IMR-90 (cell line): Measurements from ENCODE around the gene ABCA4. TPM values are rescaled to one million over a fixed set of nuclear protein-coding genes. Genes with fewer than 3 reads are reported as not detected.

Experiments used
- ATAC-seq: fragments of 200-7000 bp; cut with Tn5 transposase; 2 replicates; pipeline ENCODE4 v1.9.1; 2020; ENCODE audit warnings: low read depth, mild to moderate bottlenecking, moderate library complexity
- BruUV-seq: library from RNA; stranded (reverse); fragments of 400-500 nt; replicated peaks from 2 replicates; lab custom pipeline; 2021; lab: Mats Ljungman, UMichigan
- CTCF ChIA-PET: fragments of 300-600 bp; formaldehyde crosslinking; extraction: SDS; loops from one replicate; lab custom pipeline; 2021; ENCODE audit warnings: antibody characterized with exemption; lab: Yijun Ruan, JAX
- POLR2A ChIA-PET: fragments of 300-600 bp; sonication (Branson Sonifier 250); formaldehyde crosslinking; loops from one replicate; lab custom pipeline; 2022; ENCODE audit warnings: antibody characterized with exemption; ENCODE audit not compliant: unreplicated experiment; lab: Charles Lee
- DNase-seq: peaks from one replicate; pipeline ENCODE4 v3.0.0; 2013
- H2AFZ ChIP-seq: replicated peaks from 2 replicates; pipeline ENCODE3; 2013; ENCODE audit warnings: low read length, mild to moderate bottlenecking; ENCODE audit not compliant: poor library complexity
- H2AK5ac ChIP-seq: 2 replicates; pipeline ENCODE4 v1.6.1; 2013; ENCODE audit warnings: low read depth, low read length, inconsistent platforms
- H2AK9ac ChIP-seq: replicated peaks from 2 replicates; pipeline ENCODE3; 2013; ENCODE audit warnings: mild to moderate bottlenecking, low read depth, low read length, moderate library complexity; ENCODE audit not compliant: poor library complexity
- H2BK120ac ChIP-seq: 2 replicates; pipeline ENCODE4 v1.6.1; 2013; ENCODE audit warnings: low read depth, low read length, inconsistent platforms
- H2BK15ac ChIP-seq: 3 replicates; pipeline ENCODE4 v1.6.1; 2013; ENCODE audit warnings: low read depth, low read length, inconsistent platforms
- H2BK20ac ChIP-seq: 2 replicates; pipeline ENCODE4 v1.6.1; 2013; ENCODE audit warnings: low read depth, mild to moderate bottlenecking, inconsistent platforms, low read length, moderate library complexity
- H2BK5ac ChIP-seq: 2 replicates; pipeline ENCODE4 v1.6.1; 2013; ENCODE audit warnings: mild to moderate bottlenecking, low read depth, low read length, inconsistent platforms; ENCODE audit not compliant: poor library complexity, severe bottlenecking
- H3K14ac ChIP-seq: replicated peaks from 2 replicates; pipeline ENCODE4 v1.6.1; 2013; ENCODE audit warnings: low read depth, low read length, inconsistent platforms
- H3K18ac ChIP-seq: 2 replicates; pipeline ENCODE4 v1.6.1; 2013; ENCODE audit warnings: low read depth, low read length, control low read depth
- H3K23ac ChIP-seq: 2 replicates; pipeline ENCODE4 v1.6.1; 2013; ENCODE audit warnings: low read depth, low read length, inconsistent platforms
- H3K27ac ChIP-seq: 2 replicates; pipeline ENCODE4 v1.5.1; 2013; ENCODE audit warnings: mild to moderate bottlenecking, control low read depth, low read length; ENCODE audit not compliant: insufficient read depth
- H3K27me3 ChIP-seq: 2 replicates; pipeline ENCODE4 v1.6.1; 2013; ENCODE audit warnings: low read length; ENCODE audit not compliant: control insufficient read depth, insufficient read depth
- H3K36me3 ChIP-seq: 2 replicates; pipeline ENCODE4 v1.6.1; 2013; ENCODE audit warnings: low read length, mixed read lengths; ENCODE audit not compliant: control insufficient read depth, insufficient read depth
- H3K4ac ChIP-seq: 2 replicates; pipeline ENCODE4 v1.6.1; 2013; ENCODE audit warnings: low read depth, low read length, inconsistent platforms
- H3K4me1 ChIP-seq: 2 replicates; pipeline ENCODE4 v1.6.1; 2013; ENCODE audit warnings: low read length, mixed read lengths; ENCODE audit not compliant: control insufficient read depth, insufficient read depth
- H3K4me2 ChIP-seq: 2 replicates; pipeline ENCODE4 v1.6.1; 2013; ENCODE audit warnings: low read depth, mild to moderate bottlenecking, control low read depth, low read length, moderate library complexity
- H3K4me3 ChIP-seq: 2 replicates; pipeline ENCODE4 v1.5.1; 2013; ENCODE audit warnings: low read depth, mild to moderate bottlenecking, control low read depth, low read length, moderate library complexity; ENCODE audit not compliant: insufficient read depth
- H3K56ac ChIP-seq: 2 replicates; pipeline ENCODE4 v1.6.1; 2013; ENCODE audit warnings: low read length, inconsistent platforms; ENCODE audit not compliant: insufficient read depth; ENCODE audit errors: extremely low read depth
- H3K79me1 ChIP-seq, 2 experiments: 2 replicates each; pipeline ENCODE4 v1.6.1; 2013; ENCODE audit warnings: low read length in 2 of 2, inconsistent platforms in 1 of 2, low read depth in 1 of 2
- H3K9ac ChIP-seq: 2 replicates; pipeline ENCODE4 v1.6.1; 2013; ENCODE audit warnings: low read depth, low read length, control low read depth
- H3K9me1 ChIP-seq: 2 replicates; pipeline ENCODE4 v1.6.1; 2013; ENCODE audit warnings: low read length, inconsistent platforms; ENCODE audit not compliant: insufficient read depth
- H3K9me3 ChIP-seq: 2 replicates; pipeline ENCODE4 v1.6.1; 2013; ENCODE audit warnings: low read length; ENCODE audit not compliant: control insufficient read depth, insufficient read depth
- H4K20me1 ChIP-seq: 2 replicates; pipeline ENCODE4 v1.6.1; 2013; ENCODE audit warnings: low read length, inconsistent platforms; ENCODE audit not compliant: insufficient read depth
- H4K5ac ChIP-seq: 2 replicates; pipeline ENCODE4 v1.6.1; 2013; ENCODE audit warnings: mild to moderate bottlenecking, low read depth, low read length, control low read depth
- H4K8ac ChIP-seq, 2 experiments: 2 replicates each; pipeline ENCODE4 v1.6.1; 2013; ENCODE audit warnings: low read depth in 2 of 2, low read length in 2 of 2, control low read depth in 1 of 2, inconsistent platforms in 1 of 2
- H4K91ac ChIP-seq: 2 replicates; pipeline ENCODE4 v1.6.1; 2013; ENCODE audit warnings: low read depth, low read length, inconsistent platforms; ENCODE audit not compliant: insufficient read depth
- CEBPB ChIP-seq: IDR thresholded peaks from 2 replicates; pipeline ENCODE4 v1.6.1; 2012; ENCODE audit warnings: low read depth, low read length, improper control_type of control experiment
- CTCF ChIP-seq: conservative IDR thresholded peaks from 2 replicates; pipeline ENCODE4 v1.5.1; 2012; ENCODE audit warnings: mild to moderate bottlenecking, low read depth, low read length, improper control_type of control experiment
- FOS ChIP-seq: fragments of 150-350 bp; IDR thresholded peaks from 2 replicates; pipeline ENCODE4 v1.6.1; 2016; ENCODE audit warnings: low read depth, low read length
- MAFK ChIP-seq: IDR thresholded peaks from 2 replicates; pipeline ENCODE4 v1.6.1; 2012; ENCODE audit warnings: low read depth, low read length, improper control_type of control experiment
- MAZ ChIP-seq: IDR thresholded peaks from 2 replicates; pipeline ENCODE4 v1.6.1; 2012; ENCODE audit warnings: low read depth, mild to moderate bottlenecking, low read length, improper control_type of control experiment, moderate library complexity, borderline replicate concordance
- MXI1 ChIP-seq: IDR thresholded peaks from 2 replicates; pipeline ENCODE4 v1.6.1; 2012; ENCODE audit warnings: low read depth, mild to moderate bottlenecking, low read length, moderate library complexity, borderline replicate concordance
- NFE2L2 ChIP-seq: fragments of 150-350 bp; IDR thresholded peaks from 2 replicates; pipeline ENCODE4 v1.6.1; 2016; ENCODE audit warnings: low read depth, mild to moderate bottlenecking, low read length
- POLR2A ChIP-seq: IDR thresholded peaks from 2 replicates; pipeline ENCODE4 v1.6.1; 2012; ENCODE audit warnings: mild to moderate bottlenecking, low read depth, low read length
- RCOR1 ChIP-seq: IDR thresholded peaks from 2 replicates; pipeline ENCODE4 v1.6.1; 2012; ENCODE audit warnings: mild to moderate bottlenecking, low read length, improper control_type of control experiment; ENCODE audit not compliant: insufficient replicate concordance
- WGBS, 2 experiments: methylation state at CpG; one replicate each; pipeline versions ENCODE4 v1.1.5 to v1.1.7; 2013; ENCODE audit warnings: missing lambda C conversion rate in 2 of 2; ENCODE audit not compliant: insufficient read length in 1 of 2; ENCODE audit errors: extremely low coverage in 2 of 2; 5-methylcytosine and 5-hydroxymethylcytosine counted together
- dilution Hi-C: fragments of 300-500 bp; cut with HindIII; formaldehyde crosslinking; loops from one replicate; pipeline ENCODE4 v1.14.3; 2018; ENCODE audit warnings: low sequenced_read_pairs; ENCODE audit not compliant: unreplicated experiment
- in situ Hi-C: fragments of 300-500 bp; cut with MboI; formaldehyde crosslinking; loops from 3 replicates; pipeline ENCODE4 v1.14.3; 2019; ENCODE audit warnings: low sequenced_read_pairs, inconsistent platforms, mixed read lengths
- intact Hi-C: fragments of 100-400 bp; cut with micrococcal nuclease; formaldehyde crosslinking; loops from 2 replicates; pipeline ENCODE4 v1.10.0; 2022
- polyA plus RNA-seq, 3 experiments: library from polyadenylated mRNA; depleted of rRNA; stranded (reverse); fragments of >200 nt; gene quantifications; 2 replicates each; pipeline ENCODE4 v1.2.3, GENCODE V29; 2012; ENCODE audit warnings: low replicate concordance in 1 of 3
- total RNA-seq: library from RNA; depleted of rRNA; stranded (reverse); fragments of >200 nt; gene quantifications from 2 replicates; pipeline ENCODE4 v1.2.3, GENCODE V29; 2012
- TF ChIP-seq, protein P1 (sequence below): fragments of 150-350 bp; IDR thresholded peaks from 2 replicates; pipeline ENCODE4 v1.6.1; 2017; ENCODE audit warnings: mild to moderate bottlenecking, antibody characterized with exemption, low read length, low read depth
- TF ChIP-seq, protein P2 (sequence below): fragments of 150-350 bp; IDR thresholded peaks from 2 replicates; pipeline ENCODE4 v1.6.1; 2016; ENCODE audit warnings: low read depth, mild to moderate bottlenecking, low read length, moderate library complexity, borderline replicate concordance

ABCA4 gene
- total and polyA plus RNA-seq, 2 of the 4 experiments (the other 2 are of a cell fraction) = under 0.01 to 0.36 TPM

DNA sequence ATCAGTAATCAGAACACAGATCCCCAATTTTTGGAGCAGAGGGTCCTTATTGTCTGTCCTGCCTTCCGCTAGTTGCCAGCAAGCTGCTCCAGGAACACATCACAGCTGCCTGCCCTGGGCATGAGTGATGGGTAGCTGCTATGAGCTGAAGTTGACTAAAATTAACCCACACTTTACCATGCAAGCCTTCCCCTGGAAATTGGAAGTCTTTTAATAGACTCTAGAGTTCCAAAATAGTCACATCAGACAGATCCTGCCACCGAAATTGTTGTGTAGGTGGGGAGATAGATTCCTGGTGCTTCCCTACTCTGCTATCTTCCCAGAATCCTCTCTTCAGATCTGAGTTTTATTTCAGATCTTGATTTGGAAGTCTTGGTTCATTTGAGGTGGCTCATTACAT is 148.6 kb downstream of the ABCA4 start:
- Histone ChIP-seq H3K4ac (no peak overlapping the region), H2BK5ac (no peak overlapping the region), H2AK9ac (no peak overlapping the region), H3K4me1 (peaks cover 4% of the 10 kb centered on the region), H3K9ac (no peak overlapping the region), H3K79me1 (no peaks in the 10 kb centered on the region), H3K56ac (no peak overlapping the region), H3K27ac (no peak overlapping the region), H2BK120ac (no peak overlapping the region), H3K23ac (no peak overlapping the region), H3K27me3 (no peaks in the 10 kb centered on the region; the same call in 1 of the 2 replicates), H2AFZ (no peak overlapping the region), H2BK15ac (no peak overlapping the region), H4K20me1 (no peaks in the 10 kb centered on the region), H4K8ac (no peak overlapping the region), H3K36me3 (no peaks in the 10 kb centered on the region), H3K9me1 (no peaks in the 10 kb centered on the region), H3K4me3 (no peak overlapping the region), H4K5ac (no peak overlapping the region), H3K14ac (no peak overlapping the region), H4K91ac (no peak overlapping the region), H2AK5ac (no peak overlapping the region), H2BK20ac (no peak overlapping the region), H3K18ac (no peak overlapping the region; the same call in 1 of the 2 replicates), H3K9me3 (no peaks in the 10 kb centered on the region), H3K4me2 (no peak overlapping the region)
- TF ChIP-seq MAZ = no peak
- TF ChIP-seq NFE2L2 = no peak
- no peak for TF ChIP-seq CTCF
- TF ChIP-seq, protein P1, sequence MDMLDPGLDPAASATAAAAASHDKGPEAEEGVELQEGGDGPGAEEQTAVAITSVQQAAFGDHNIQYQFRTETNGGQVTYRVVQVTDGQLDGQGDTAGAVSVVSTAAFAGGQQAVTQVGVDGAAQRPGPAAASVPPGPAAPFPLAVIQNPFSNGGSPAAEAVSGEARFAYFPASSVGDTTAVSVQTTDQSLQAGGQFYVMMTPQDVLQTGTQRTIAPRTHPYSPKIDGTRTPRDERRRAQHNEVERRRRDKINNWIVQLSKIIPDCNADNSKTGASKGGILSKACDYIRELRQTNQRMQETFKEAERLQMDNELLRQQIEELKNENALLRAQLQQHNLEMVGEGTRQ = no peak
- TF ChIP-seq POLR2A = no peak
- TF ChIP-seq, protein P2, sequence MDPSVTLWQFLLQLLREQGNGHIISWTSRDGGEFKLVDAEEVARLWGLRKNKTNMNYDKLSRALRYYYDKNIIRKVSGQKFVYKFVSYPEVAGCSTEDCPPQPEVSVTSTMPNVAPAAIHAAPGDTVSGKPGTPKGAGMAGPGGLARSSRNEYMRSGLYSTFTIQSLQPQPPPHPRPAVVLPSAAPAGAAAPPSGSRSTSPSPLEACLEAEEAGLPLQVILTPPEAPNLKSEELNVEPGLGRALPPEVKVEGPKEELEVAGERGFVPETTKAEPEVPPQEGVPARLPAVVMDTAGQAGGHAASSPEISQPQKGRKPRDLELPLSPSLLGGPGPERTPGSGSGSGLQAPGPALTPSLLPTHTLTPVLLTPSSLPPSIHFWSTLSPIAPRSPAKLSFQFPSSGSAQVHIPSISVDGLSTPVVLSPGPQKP = no peak
- TF ChIP-seq RCOR1 = no peak
- TF ChIP-seq FOS = no peak
- no peak for TF ChIP-seq MXI1
- no peak for TF ChIP-seq MAFK
- no peak for TF ChIP-seq CEBPB
- BruUV-seq = no TSS peak
- ATAC-seq (no peak), DNase-seq (no peak)
- ChIA-PET POLR2A (no interaction called here), CTCF (interaction anchor here (1.6 kb wide), 1 partner anchor 67 kb away, joined by 3 read pairs; no protein-coding TSS in a partner anchor)
- dilution Hi-C loops (no loop called here), intact Hi-C loops (no loop called here), in situ Hi-C loops (no loop called here)
- no CpG with 5 or more reads among the region's 2 CpGs for WGBS, 2 experiments
